A673 (cell line): Measurements from ENCODE around the gene HMG20B. TPM values are rescaled to one million over a fixed set of nuclear protein-coding genes. Genes with fewer than 3 reads are reported as not detected.
A peak's percentile ranks its signal among the peaks of the same experiment; 100 is the strongest.

ENCODE experiments used
- BruUV-seq: library from RNA; stranded (reverse); fragments of 400-500 nt; replicated peaks from 2 replicates; lab custom pipeline; 2021; lab: Mats Ljungman, UMichigan
- CTCF ChIA-PET: fragments of 300-600 bp; sonication (Branson Sonifier 250); formaldehyde crosslinking; loops from one replicate; lab custom pipeline; 2022; ENCODE audit warnings: antibody characterized with exemption; lab: Charles Lee
- POLR2A ChIA-PET: fragments of 300-600 bp; sonication (Branson Sonifier 250); formaldehyde crosslinking; loops from one replicate; lab custom pipeline; 2022; ENCODE audit warnings: antibody characterized with exemption; ENCODE audit not compliant: low non-redundant PET; lab: Charles Lee
- DNase-seq: peaks from one replicate; pipeline ENCODE4 v3.0.0-alpha.2; 2015; ENCODE audit warnings: low spot score
- H3K27ac ChIP-seq: fragments of 200-600 bp; sonication (generic); 2 replicates; pipeline ENCODE4 v1.5.1; 2016; ENCODE audit warnings: mixed run types, low read depth, mild to moderate bottlenecking, mixed read lengths, antibody characterized with exemption, low read length; ENCODE audit not compliant: poor library complexity, severe bottlenecking
- H3K27me3 ChIP-seq: fragments of 200-600 bp; sonication (generic); replicated peaks from 2 replicates; pipeline ENCODE4 v1.6.1; 2017; ENCODE audit warnings: mixed run types, low read depth, mild to moderate bottlenecking, mixed read lengths, antibody characterized with exemption, low read length; ENCODE audit not compliant: insufficient read depth, poor library complexity
- H3K36me3 ChIP-seq: fragments of 200-600 bp; sonication (generic); 2 replicates; pipeline ENCODE4 v1.6.1; 2016; ENCODE audit warnings: mixed run types, mild to moderate bottlenecking, mixed read lengths, antibody characterized with exemption, low read length; ENCODE audit not compliant: insufficient read depth, poor library complexity, severe bottlenecking
- H3K4me1 ChIP-seq: fragments of 200-600 bp; sonication (generic); 2 replicates; pipeline ENCODE4 v1.6.1; 2017; ENCODE audit warnings: mixed run types, mild to moderate bottlenecking, mixed read lengths, antibody characterized with exemption, low read length; ENCODE audit not compliant: insufficient read depth, poor library complexity, severe bottlenecking
- H3K4me3 ChIP-seq: fragments of 200-600 bp; sonication (generic); 2 replicates; pipeline ENCODE4 v1.5.1; 2016; ENCODE audit warnings: low read depth, mixed run types, mild to moderate bottlenecking, mixed read lengths, low read length; ENCODE audit not compliant: poor library complexity, severe bottlenecking
- H3K9me3 ChIP-seq: fragments of 200-600 bp; sonication (generic); 2 replicates; pipeline ENCODE4 v1.6.1; 2016; ENCODE audit warnings: mixed run types, low read depth, mild to moderate bottlenecking, mixed read lengths, antibody characterized with exemption, low read length; ENCODE audit not compliant: poor library complexity, severe bottlenecking
- EZH2 ChIP-seq: fragments of 200-600 bp; sonication (generic); IDR thresholded peaks from 2 replicates; pipeline ENCODE4 v1.6.1; 2017; ENCODE audit warnings: borderline replicate concordance, low read depth, mild to moderate bottlenecking, mixed read lengths, antibody characterized with exemption, low read length; ENCODE audit not compliant: poor library complexity, severe bottlenecking
- intact Hi-C: fragments of 100-400 bp; cut with micrococcal nuclease; formaldehyde crosslinking; loops from one replicate; pipeline ENCODE4 v1.10.0; 2022; ENCODE audit not compliant: unreplicated experiment
- total RNA-seq: library from RNA; stranded (reverse); gene quantifications from 2 replicates; pipeline ENCODE4 v1.2.3, GENCODE V29; 2021
- TF ChIP-seq, protein P1 (sequence below): fragments of 300-800, 200-600 bp; sonication (generic); conservative IDR thresholded peaks from 2 replicates; pipeline ENCODE4 v1.5.1; 2017; ENCODE audit warnings: low read depth, mild to moderate bottlenecking, antibody characterized with exemption, low read length, moderate library complexity, mixed read lengths

The HMG20B gene
- total RNA-seq, 1 experiment from 2014 or later = 53.9 TPM

DNA sequence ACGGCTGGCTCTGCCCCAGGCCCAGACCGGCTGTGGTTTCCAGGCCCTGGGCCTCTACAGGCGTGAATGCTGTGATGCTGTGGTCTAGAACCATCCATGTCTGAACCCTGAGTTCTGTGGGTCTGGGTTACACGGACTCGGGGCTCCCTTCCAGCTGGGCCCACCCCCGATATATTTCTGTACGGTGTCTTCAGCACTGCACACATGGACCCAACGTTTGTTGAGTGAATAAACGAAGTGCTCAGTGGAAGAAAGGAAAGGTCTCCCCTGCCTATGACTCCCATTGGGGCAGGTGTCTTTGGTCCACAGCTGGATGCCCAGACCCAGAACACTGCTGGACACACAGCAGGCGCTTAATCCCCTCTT, 27.1 kb upstream of the HMG20B start:
- Histone ChIP-seq H3K27ac (no peak overlapping the region), H3K36me3 (peaks cover 14% of the 10 kb centered on the region), H3K4me1 (no peaks in the 10 kb centered on the region), H3K27me3 (no peaks in the 10 kb centered on the region), H3K9me3 (no peaks in the 10 kb centered on the region), H3K4me3 (no peak overlapping the region)
- TF ChIP-seq EZH2 = no peak
- TF ChIP-seq, protein P1, sequence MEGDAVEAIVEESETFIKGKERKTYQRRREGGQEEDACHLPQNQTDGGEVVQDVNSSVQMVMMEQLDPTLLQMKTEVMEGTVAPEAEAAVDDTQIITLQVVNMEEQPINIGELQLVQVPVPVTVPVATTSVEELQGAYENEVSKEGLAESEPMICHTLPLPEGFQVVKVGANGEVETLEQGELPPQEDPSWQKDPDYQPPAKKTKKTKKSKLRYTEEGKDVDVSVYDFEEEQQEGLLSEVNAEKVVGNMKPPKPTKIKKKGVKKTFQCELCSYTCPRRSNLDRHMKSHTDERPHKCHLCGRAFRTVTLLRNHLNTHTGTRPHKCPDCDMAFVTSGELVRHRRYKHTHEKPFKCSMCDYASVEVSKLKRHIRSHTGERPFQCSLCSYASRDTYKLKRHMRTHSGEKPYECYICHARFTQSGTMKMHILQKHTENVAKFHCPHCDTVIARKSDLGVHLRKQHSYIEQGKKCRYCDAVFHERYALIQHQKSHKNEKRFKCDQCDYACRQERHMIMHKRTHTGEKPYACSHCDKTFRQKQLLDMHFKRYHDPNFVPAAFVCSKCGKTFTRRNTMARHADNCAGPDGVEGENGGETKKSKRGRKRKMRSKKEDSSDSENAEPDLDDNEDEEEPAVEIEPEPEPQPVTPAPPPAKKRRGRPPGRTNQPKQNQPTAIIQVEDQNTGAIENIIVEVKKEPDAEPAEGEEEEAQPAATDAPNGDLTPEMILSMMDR = no peak
- ChIA-PET POLR2A (no interaction called here), CTCF (no interaction called here)
- intact Hi-C loops = loop anchor here (10.0 kb wide), 1 partner anchor 159 kb away; the partner anchor contains the start of genes PIP5K1C and TJP3
- BruUV-seq = no TSS peak
- DNase-seq = no peak

DNA sequence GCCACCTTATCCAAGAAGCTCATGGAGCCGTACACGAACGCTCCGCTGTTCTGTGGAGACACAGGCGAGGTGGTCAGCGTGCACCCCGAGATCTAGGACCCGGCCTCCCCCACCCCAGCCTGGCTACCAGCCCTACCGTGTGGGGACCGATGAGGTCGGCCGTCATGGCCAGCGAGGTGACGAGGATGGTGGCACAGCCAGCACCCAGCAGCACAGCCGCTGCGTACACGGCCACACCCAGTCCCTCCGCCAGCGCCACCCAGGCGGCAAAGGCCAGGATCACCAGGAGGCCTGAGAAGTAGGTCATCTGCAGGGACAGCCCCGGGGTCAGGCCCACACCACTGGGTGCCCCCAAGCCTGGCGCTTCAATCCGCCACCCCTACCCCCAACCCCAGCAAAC, 26.6 kb upstream of the HMG20B start:
- peaks cover 14% of the 10 kb centered on the region for H3K36me3 ChIP-seq
- ChIA-PET CTCF (interaction anchor here (0.8 kb wide), 1 partner anchor 61 kb away, joined by 3 read pairs; no protein-coding TSS in a partner anchor), POLR2A (interaction anchor here (0.5 kb wide), 1 partner anchor 108 kb away, joined by 6 read pairs; no protein-coding TSS in a partner anchor)
- no peak overlapping the region for H3K27ac ChIP-seq
- no TSS peak for BruUV-seq
- H3K9me3 ChIP-seq = no peaks in the 10 kb centered on the region
- no peak overlapping the region for H3K4me3 ChIP-seq
- no peaks in the 10 kb centered on the region for H3K4me1 ChIP-seq
- H3K27me3 ChIP-seq = no peaks in the 10 kb centered on the region
- TF ChIP-seq EZH2 = no peak
- TF ChIP-seq, protein P1 = no peak
- DNase-seq = no peak
- intact Hi-C loops = loop anchor here (10.0 kb wide), 1 partner anchor 159 kb away; the partner anchor contains the start of genes PIP5K1C and TJP3

DNA sequence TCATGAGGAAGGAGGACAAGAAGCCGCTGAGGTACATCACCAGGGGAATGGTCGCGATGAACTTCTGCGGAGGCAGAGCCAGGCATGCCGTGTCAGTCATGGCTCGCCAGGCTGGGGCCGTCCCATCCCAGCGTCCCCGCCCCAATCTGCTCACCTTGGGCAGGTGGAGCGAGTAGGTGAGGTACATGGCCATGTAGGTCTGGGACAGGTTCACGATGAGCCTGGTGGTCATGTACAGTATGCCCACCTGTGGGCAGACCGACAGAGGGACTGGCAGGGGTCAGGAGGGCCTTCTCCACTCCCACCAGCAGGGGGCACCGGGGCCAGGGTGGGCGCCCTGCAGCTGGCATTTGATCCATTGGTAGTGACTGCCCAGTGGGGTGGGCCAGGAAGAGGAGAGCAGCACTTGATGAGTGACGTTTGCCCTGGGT, 25.4 kb upstream of the HMG20B start:
- peak; percentile 44 for DNase-seq
- CTCF ChIA-PET = interaction anchor here (0.6 kb wide), 2 partner anchors 343 to 612 kb away, joined by 4 to 5 read pairs; no protein-coding TSS in a partner anchor
- Histone ChIP-seq H3K27ac (no peak overlapping the region), H3K27me3 (no peaks in the 10 kb centered on the region), H3K4me1 (no peaks in the 10 kb centered on the region), H3K36me3 (peaks cover 14% of the 10 kb centered on the region), H3K4me3 (no peak overlapping the region), H3K9me3 (no peaks in the 10 kb centered on the region)
- TF ChIP-seq, protein P1 = peak; percentile 67
- no peak for TF ChIP-seq EZH2
- POLR2A ChIA-PET = no interaction called here
- intact Hi-C loops = loop anchor here (10.0 kb wide), 1 partner anchor 157 kb away; the partner anchor contains the start of genes PIP5K1C and TJP3
- BruUV-seq = no TSS peak
